CD4-positive, alpha-beta T cell treated with Interleukin-12 subunit alpha and Interleukin-12 subunit beta, for 1 hour (primary cell): ENCODE data around the gene REX1BD.
A peak's percentile ranks its signal among the peaks of the same experiment; 100 is the strongest.
"Not testable (repeated sequence)": the region's sequence is repeated elsewhere in the genome, so short reads cannot be mapped to it uniquely, and the experiment has no call there.

Experiments
- DNase-seq: peaks from one replicate; pipeline ENCODE4 v3.0.0-alpha.2; 2020

The REX1BD gene

GRCh38 chr19:18588611-18589379, at the start of gene REX1BD:
Gene REX1BD, plus strand, starts transcription at chr19:18588798. Its CDS starts 4 bp downstream, at chr19:18588802.
- DNase-seq, result peak; percentile 89

GRCh38 chr19:18539372-18539771, 49.2 kb upstream of the REX1BD start:
- no peak for DNase-seq

- not testable (repeated sequence) for DNase-seq
Observed at GRCh38 chr19:18540200-18540599, 48.4 kb upstream of the REX1BD start.

GRCh38 chr19:18541258-18541991, 47.2 kb upstream of the REX1BD start:
- no peak for DNase-seq

GRCh38 chr19:18541992-18542940, 46.3 kb upstream of the REX1BD start:
- no peak for DNase-seq

GRCh38 chr19:18542941-18543813, 45.4 kb upstream of the REX1BD start, which contains the start of gene FKBP8:
Gene FKBP8, minus strand, starts transcription at chr19:18543573. Its CDS starts 1,603 bp downstream, at chr19:18541970.
- DNase-seq, result peak; percentile 94

GRCh38 chr19:18543814-18544475, 44.7 kb upstream of the REX1BD start:
- peak; percentile 90 for DNase-seq

GRCh38 chr19:18551631-18552030, 37.0 kb upstream of the REX1BD start:
- no peak for DNase-seq

- DNase-seq, result peak; percentile 99
Observed at GRCh38 chr19:18557411-18558201, 31.0 kb upstream of the REX1BD start, which contains the start of gene KXD1. Gene KXD1, plus strand, starts transcription at chr19:18557870. Its CDS starts 4,187 bp downstream, at chr19:18562057.

- DNase-seq, result no peak
Observed at GRCh38 chr19:18558202-18558555, 30.4 kb upstream of the REX1BD start.

GRCh38 chr19:18558604-18559003, 30.0 kb upstream of the REX1BD start:
- no peak for DNase-seq

GRCh38 chr19:18559685-18560084, 28.9 kb upstream of the REX1BD start:
- DNase-seq, result no peak

GRCh38 chr19:18562086-18562485, 26.5 kb upstream of the REX1BD start:
- no peak for DNase-seq

- DNase-seq, result no peak
Observed at GRCh38 chr19:18566953-18567352, 21.6 kb upstream of the REX1BD start.

GRCh38 chr19:18568367-18568766, 20.2 kb upstream of the REX1BD start:
- no peak for DNase-seq

GRCh38 chr19:18571564-18572344, 16.8 kb upstream of the REX1BD start, which contains the start of gene UBA52:
Gene UBA52, plus strand, starts transcription at chr19:18571857. Its CDS starts 1,444 bp downstream, at chr19:18573301.
- DNase-seq, result peak; percentile 99

- DNase-seq, result no peak
Observed at GRCh38 chr19:18574691-18575291, 13.8 kb upstream of the REX1BD start.

- no peak for DNase-seq
Observed at GRCh38 chr19:18576383-18576782, 12.2 kb upstream of the REX1BD start.

- DNase-seq, result no peak
Observed at GRCh38 chr19:18577365-18577914, 11.2 kb upstream of the REX1BD start.
